Measurements from ENCODE around the gene NAV3.
A peak's percentile ranks its signal among the peaks of the same experiment; 100 is the strongest.

The NAV3 gene

DNA sequence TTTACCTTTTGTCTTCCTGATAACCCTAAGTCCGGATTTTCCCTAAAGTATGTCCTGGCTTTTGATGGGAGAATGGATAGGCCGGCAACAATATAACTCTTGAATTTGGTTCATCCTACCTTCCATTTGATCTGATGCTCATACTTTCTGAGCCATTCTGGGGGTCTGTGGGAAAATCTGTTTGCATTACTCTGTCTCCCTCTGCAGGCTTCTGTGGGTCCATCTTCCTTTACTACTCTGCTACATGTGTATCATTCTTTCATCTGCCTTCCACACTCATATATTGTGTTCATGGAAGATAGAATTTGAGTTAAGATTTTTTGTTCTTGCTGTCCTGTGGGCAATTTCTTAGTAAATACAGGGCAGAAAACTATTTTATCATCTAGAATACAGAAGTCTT, 101.5 kb downstream of the NAV3 start:
- TF ChIP-seq, protein P1, sequence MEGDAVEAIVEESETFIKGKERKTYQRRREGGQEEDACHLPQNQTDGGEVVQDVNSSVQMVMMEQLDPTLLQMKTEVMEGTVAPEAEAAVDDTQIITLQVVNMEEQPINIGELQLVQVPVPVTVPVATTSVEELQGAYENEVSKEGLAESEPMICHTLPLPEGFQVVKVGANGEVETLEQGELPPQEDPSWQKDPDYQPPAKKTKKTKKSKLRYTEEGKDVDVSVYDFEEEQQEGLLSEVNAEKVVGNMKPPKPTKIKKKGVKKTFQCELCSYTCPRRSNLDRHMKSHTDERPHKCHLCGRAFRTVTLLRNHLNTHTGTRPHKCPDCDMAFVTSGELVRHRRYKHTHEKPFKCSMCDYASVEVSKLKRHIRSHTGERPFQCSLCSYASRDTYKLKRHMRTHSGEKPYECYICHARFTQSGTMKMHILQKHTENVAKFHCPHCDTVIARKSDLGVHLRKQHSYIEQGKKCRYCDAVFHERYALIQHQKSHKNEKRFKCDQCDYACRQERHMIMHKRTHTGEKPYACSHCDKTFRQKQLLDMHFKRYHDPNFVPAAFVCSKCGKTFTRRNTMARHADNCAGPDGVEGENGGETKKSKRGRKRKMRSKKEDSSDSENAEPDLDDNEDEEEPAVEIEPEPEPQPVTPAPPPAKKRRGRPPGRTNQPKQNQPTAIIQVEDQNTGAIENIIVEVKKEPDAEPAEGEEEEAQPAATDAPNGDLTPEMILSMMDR (IDR thresholded peaks at IDR 0.05; ENCODE audit: low read depth, low read length, missing control alignments) = peak; percentile 24
- no peak overlapping the region for H3K4me3 ChIP-seq (replicated peaks; ENCODE audit: low read depth, low read length)
- DNase-seq (ENCODE audit: extremely low read depth, low read depth) = no peak

DNA sequence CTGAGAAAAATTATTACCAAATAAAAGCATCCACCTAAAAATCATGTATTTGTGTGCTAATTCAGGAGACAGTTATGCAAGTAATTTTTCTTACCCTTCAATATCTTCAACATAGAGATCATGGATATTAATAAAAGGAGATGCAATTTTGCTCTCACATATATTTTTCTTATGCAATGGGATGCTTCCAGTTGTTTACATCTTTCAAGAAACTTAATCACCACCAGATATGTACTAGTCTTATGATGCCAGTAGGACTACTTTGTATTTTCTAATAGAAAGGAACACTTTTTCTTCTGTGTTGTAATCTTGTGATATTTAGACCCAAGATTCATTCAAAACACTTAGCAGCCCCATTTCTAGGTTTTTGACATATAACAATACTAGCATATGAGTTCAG, 107.6 kb downstream of the NAV3 start:
- DNase-seq (ENCODE audit: extremely low read depth, low read depth) = no peak
- TF ChIP-seq, protein P1 (IDR thresholded peaks at IDR 0.05; ENCODE audit: low read depth, low read length, missing control alignments) = no peak
- no peak overlapping the region for H3K4me3 ChIP-seq (replicated peaks; ENCODE audit: low read depth, low read length)

DNA sequence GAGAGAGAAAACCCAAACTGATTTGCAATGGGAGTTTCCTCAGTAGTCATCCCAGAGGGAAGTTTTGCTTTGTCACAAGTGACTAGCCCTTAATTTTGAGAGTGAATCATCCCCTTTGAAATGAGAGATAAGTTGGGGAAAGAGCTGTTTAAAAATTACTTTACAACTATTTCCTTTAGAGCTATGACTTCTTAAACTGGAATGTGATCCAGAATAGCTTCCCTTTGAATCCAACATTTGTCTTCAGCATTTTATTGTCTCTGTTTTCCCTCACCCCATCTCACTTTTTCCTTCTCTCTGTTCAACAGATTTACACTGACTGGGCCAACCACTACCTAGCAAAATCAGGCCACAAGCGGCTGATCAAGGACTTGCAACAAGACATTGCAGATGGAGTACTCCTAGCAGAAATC, 109.3 kb downstream of the NAV3 start:
- TF ChIP-seq, protein P1 (IDR thresholded peaks at IDR 0.05; ENCODE audit: low read depth, low read length, missing control alignments) = no peak
- H3K4me3 ChIP-seq (replicated peaks; ENCODE audit: low read depth, low read length) = peak overlapping the region; percentile 52
- peak; percentile 81 for DNase-seq (ENCODE audit: extremely low read depth, low read depth)

DNA sequence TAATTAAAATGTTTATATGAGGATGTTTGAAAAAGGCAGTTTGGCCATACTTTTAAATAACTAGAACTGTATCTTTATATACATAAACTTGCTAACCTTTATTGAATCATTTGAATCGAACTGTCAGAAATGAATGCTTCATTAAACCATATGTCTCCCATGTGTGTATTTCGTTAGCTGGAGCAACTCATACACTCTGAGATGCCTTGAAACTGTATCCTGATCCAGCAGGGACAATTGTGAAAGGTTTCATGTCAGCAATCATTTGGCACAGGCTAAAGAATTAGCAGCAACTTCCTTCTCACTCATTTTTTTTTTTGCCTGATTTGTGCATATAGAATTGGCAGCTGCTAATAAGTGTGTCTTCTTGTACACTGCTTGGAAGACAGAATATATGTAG, 109.9 kb downstream of the NAV3 start:
- TF ChIP-seq, protein P1 (IDR thresholded peaks at IDR 0.05; ENCODE audit: low read depth, low read length, missing control alignments) = no peak
- H3K4me3 ChIP-seq (replicated peaks; ENCODE audit: low read depth, low read length) = peak overlapping the region; percentile 52
- peak; percentile 76 for DNase-seq (ENCODE audit: extremely low read depth, low read depth)

DNA sequence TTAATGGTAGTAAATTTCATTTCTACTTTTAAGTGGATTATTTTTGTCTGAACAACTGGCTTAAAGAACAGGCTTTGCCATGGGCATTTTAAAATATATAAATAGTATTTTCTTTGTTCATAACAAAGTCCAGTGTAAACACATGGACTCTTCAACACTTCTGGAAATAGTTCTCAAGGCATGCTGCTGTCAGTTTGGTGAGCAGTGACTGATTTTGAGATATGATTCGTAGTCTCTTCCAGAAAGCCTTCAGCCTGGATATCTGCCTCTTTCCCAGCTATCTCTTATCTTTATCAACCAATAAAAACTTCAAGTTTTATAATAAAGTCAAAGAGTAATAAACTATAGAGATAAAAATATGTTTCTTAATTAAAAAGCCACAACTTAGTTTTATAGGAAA, 110.7 kb downstream of the NAV3 start:
- no peak for DNase-seq (ENCODE audit: extremely low read depth, low read depth)
- TF ChIP-seq, protein P1 (IDR thresholded peaks at IDR 0.05; ENCODE audit: low read depth, low read length, missing control alignments) = no peak
- H3K4me3 ChIP-seq (replicated peaks; ENCODE audit: low read depth, low read length) = peak overlapping the region; percentile 52

DNA sequence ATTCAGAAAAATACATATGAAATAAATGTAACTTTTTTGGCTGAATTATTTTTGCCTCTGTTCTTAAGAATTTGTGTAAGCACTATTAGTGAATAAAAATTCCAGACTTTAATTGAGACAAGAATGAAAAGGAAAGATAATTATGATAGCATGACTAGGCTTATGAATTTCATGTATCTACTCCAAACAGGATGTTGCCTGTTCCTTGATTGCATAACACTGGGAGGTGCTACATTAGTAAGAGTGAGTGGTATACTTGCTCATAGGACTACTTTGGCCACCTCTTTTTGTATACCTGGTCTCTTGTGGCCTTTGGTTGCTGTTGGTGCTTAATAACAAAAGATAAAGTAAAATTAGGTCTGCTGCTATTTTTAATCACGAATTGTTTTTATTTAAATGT, 112.8 kb downstream of the NAV3 start:
- peak overlapping the region; percentile 52; the same call in 1 of the 2 replicates for H3K4me3 ChIP-seq (replicated peaks; ENCODE audit: low read depth, low read length)
- TF ChIP-seq, protein P1 (IDR thresholded peaks at IDR 0.05; ENCODE audit: low read depth, low read length, missing control alignments) = no peak
- DNase-seq (ENCODE audit: extremely low read depth, low read depth) = no peak

DNA sequence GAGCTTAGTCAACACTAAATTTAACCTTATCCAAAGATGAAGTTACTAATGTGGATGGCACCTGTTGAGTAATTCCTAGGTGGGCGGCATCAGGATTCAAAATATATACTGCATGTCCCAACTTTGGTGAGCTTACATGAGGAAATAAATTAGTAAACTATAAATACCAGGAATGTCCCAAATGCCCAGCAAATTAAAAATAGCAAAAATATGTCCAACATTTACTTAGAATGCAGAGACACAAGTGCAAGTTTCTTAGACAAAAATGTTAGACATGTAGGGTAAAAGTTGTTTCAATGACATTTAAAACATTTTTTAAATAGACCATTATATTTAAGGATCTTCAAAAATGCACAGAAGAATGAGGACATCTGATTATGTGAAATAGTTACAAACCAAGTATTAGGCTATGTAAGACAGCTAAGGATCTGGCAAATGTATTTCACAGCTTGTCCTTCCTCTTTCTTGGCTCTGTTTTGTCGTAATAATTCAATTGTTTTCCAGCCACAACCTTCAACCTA, 115.9 kb downstream of the NAV3 start:
- TF ChIP-seq, protein P1 (IDR thresholded peaks at IDR 0.05; ENCODE audit: low read depth, low read length, missing control alignments) = no peak
- H3K4me3 ChIP-seq (replicated peaks; ENCODE audit: low read depth, low read length) = no peak overlapping the region
- no peak for DNase-seq (ENCODE audit: extremely low read depth, low read depth)
